Measurements from ENCODE around the gene RAPGEF4. TPM values are rescaled to one million over a fixed set of nuclear protein-coding genes. Genes with fewer than 3 reads are reported as not detected.

The RAPGEF4 gene
- total RNA-seq, 4 donors from 2014 or later, result 16.1 to 26.2 (median 21.3) TPM

GRCh38 chr2:172901913-172902312 lies 166.3 kb downstream of the RAPGEF4 start:
- intact Hi-C loops (cut with DNase I; ENCODE audit: low total_unique reads), result no loop called here
- no peaks in the 10 kb centered on the region for H3K36me3 ChIP-seq
- DNase-seq, result no peak
- H3K27ac ChIP-seq, result no peak overlapping the region
- no peak overlapping the region for H3K4me3 ChIP-seq
- no peaks in the 10 kb centered on the region for H3K27me3 ChIP-seq
- no peaks in the 10 kb centered on the region for H3K4me1 ChIP-seq
- no peaks in the 10 kb centered on the region for H3K9me3 ChIP-seq
- no peak for TF ChIP-seq CTCF (IDR thresholded peaks at IDR 0.05)
- no peak for TF ChIP-seq POLR2A (IDR thresholded peaks at IDR 0.05)

GRCh38 chr2:172904236-172904635 lies 168.6 kb downstream of the RAPGEF4 start:
- Histone ChIP-seq H3K4me1 (no peaks in the 10 kb centered on the region), H3K4me3 (no peak overlapping the region), H3K27me3 (no peaks in the 10 kb centered on the region), H3K9me3 (no peaks in the 10 kb centered on the region), H3K27ac (no peak overlapping the region), H3K36me3 (no peaks in the 10 kb centered on the region)
- TF ChIP-seq CTCF (IDR thresholded peaks at IDR 0.05) (no peak), POLR2A (IDR thresholded peaks at IDR 0.05) (no peak)
- intact Hi-C loops (cut with DNase I; ENCODE audit: low total_unique reads), result no loop called here
- DNase-seq, result no peak

- Histone ChIP-seq H3K4me3 (no peak overlapping the region), H3K27ac (no peak overlapping the region), H3K4me1 (no peaks in the 10 kb centered on the region), H3K9me3 (no peaks in the 10 kb centered on the region), H3K27me3 (no peaks in the 10 kb centered on the region), H3K36me3 (no peaks in the 10 kb centered on the region)
- no peak for DNase-seq
- intact Hi-C loops (cut with DNase I; ENCODE audit: low total_unique reads), result no loop called here
- no peak for TF ChIP-seq CTCF (IDR thresholded peaks at IDR 0.05)
- no peak for TF ChIP-seq POLR2A (IDR thresholded peaks at IDR 0.05)
Measured at GRCh38 chr2:172905937-172906811, 170.5 kb downstream of the RAPGEF4 start.

- Histone ChIP-seq H3K4me3 (no peak overlapping the region), H3K36me3 (no peaks in the 10 kb centered on the region), H3K9me3 (no peaks in the 10 kb centered on the region), H3K27me3 (no peaks in the 10 kb centered on the region), H3K4me1 (no peaks in the 10 kb centered on the region), H3K27ac (no peak overlapping the region)
- intact Hi-C loops (cut with DNase I; ENCODE audit: low total_unique reads), result no loop called here
- TF ChIP-seq POLR2A (IDR thresholded peaks at IDR 0.05), result no peak
- TF ChIP-seq CTCF (IDR thresholded peaks at IDR 0.05), result no peak
- no peak for DNase-seq
Measured at GRCh38 chr2:172908275-172908674, 172.6 kb downstream of the RAPGEF4 start.

GRCh38 chr2:172909454-172909853 lies 173.8 kb downstream of the RAPGEF4 start:
- no peak overlapping the region for H3K4me3 ChIP-seq
- no peaks in the 10 kb centered on the region for H3K27me3 ChIP-seq
- intact Hi-C loops (cut with DNase I; ENCODE audit: low total_unique reads), result no loop called here
- no peaks in the 10 kb centered on the region for H3K9me3 ChIP-seq
- no peak for TF ChIP-seq POLR2A (IDR thresholded peaks at IDR 0.05)
- no peak for TF ChIP-seq CTCF (IDR thresholded peaks at IDR 0.05)
- H3K4me1 ChIP-seq, result no peaks in the 10 kb centered on the region
- no peak for DNase-seq
- H3K27ac ChIP-seq, result no peak overlapping the region
- H3K36me3 ChIP-seq, result no peaks in the 10 kb centered on the region
